ENCODE data around the gene MX1. TPM values are rescaled to one million over a fixed set of nuclear protein-coding genes. Genes with fewer than 3 reads are reported as not detected.

MX1 gene
- total RNA-seq, 1 experiment from 2014 or later = 6.4 TPM

- no peak overlapping the region for H3K27ac ChIP-seq
- H3F3A ChIP-seq (ENCODE audit: insufficient read depth, low read depth) = no peaks in the 10 kb centered on the region
- no peaks in the 10 kb centered on the region for H3K79me2 ChIP-seq (ENCODE audit: low read depth)
- intact Hi-C loops (cut with micrococcal nuclease; ENCODE audit: unreplicated experiment) = no loop called here
- H3K4me3 ChIP-seq = no peak overlapping the region
- DNase-seq = no peak
- H3K9me3 ChIP-seq (ENCODE audit: insufficient read depth, low read depth) = no peaks in the 10 kb centered on the region
- H3K27me3 ChIP-seq (ENCODE audit: insufficient read depth, low read depth) = no peaks in the 10 kb centered on the region
- POLR2A ChIA-PET (ENCODE audit: unreplicated experiment) = no interaction called here
- H3K9me2 ChIP-seq (ENCODE audit: insufficient read depth) = no peaks in the 10 kb centered on the region
- CTCF ChIA-PET = no interaction called here
- H4K20me1 ChIP-seq (ENCODE audit: insufficient read depth) = no peaks in the 10 kb centered on the region
- H2AFZ ChIP-seq = no peak overlapping the region
- TF ChIP-seq EZH2 (IDR thresholded peaks at IDR 0.05; ENCODE audit: low read depth) (no peak), CTCF (conservative IDR thresholded peaks at IDR 0.05) (no peak)
- no peak overlapping the region for H3K4me2 ChIP-seq
- no TSS peak for BruUV-seq (replicated peaks)
- H3K36me3 ChIP-seq (ENCODE audit: low read depth) = no peaks in the 10 kb centered on the region
- H3K4me1 ChIP-seq (replicated peaks; ENCODE audit: insufficient read depth) = no peaks in the 10 kb centered on the region
Observed at GRCh38 chr21:41402796-41403195, 23.2 kb upstream of the MX1 start.

- Histone ChIP-seq H3K4me2 (no peak overlapping the region), H3F3A (ENCODE audit: insufficient read depth, low read depth) (no peaks in the 10 kb centered on the region), H3K79me2 (ENCODE audit: low read depth) (no peaks in the 10 kb centered on the region), H3K27me3 (ENCODE audit: insufficient read depth, low read depth) (no peaks in the 10 kb centered on the region), H3K4me3 (no peak overlapping the region), H3K27ac (no peak overlapping the region), H3K9me2 (ENCODE audit: insufficient read depth) (no peaks in the 10 kb centered on the region), H3K9me3 (ENCODE audit: insufficient read depth, low read depth) (no peaks in the 10 kb centered on the region), H3K4me1 (replicated peaks; ENCODE audit: insufficient read depth) (no peaks in the 10 kb centered on the region), H2AFZ (no peak overlapping the region), H3K36me3 (ENCODE audit: low read depth) (no peaks in the 10 kb centered on the region), H4K20me1 (ENCODE audit: insufficient read depth) (no peaks in the 10 kb centered on the region)
- DNase-seq = no peak
- intact Hi-C loops (cut with micrococcal nuclease; ENCODE audit: unreplicated experiment) = no loop called here
- no TSS peak for BruUV-seq (replicated peaks)
- no peak for TF ChIP-seq CTCF (conservative IDR thresholded peaks at IDR 0.05)
- TF ChIP-seq EZH2 (IDR thresholded peaks at IDR 0.05; ENCODE audit: low read depth) = no peak
- CTCF ChIA-PET = no interaction called here
- POLR2A ChIA-PET (ENCODE audit: unreplicated experiment) = no interaction called here
Observed at GRCh38 chr21:41403331-41403730, 22.7 kb upstream of the MX1 start.

- ChIA-PET POLR2A (ENCODE audit: unreplicated experiment) (no interaction called here), CTCF (no interaction called here)
- no peaks in the 10 kb centered on the region for H3K27me3 ChIP-seq (ENCODE audit: insufficient read depth, low read depth)
- TF ChIP-seq CTCF (conservative IDR thresholded peaks at IDR 0.05) = no peak
- no peak for TF ChIP-seq EZH2 (IDR thresholded peaks at IDR 0.05; ENCODE audit: low read depth)
- no peak for DNase-seq
- no peaks in the 10 kb centered on the region for H3K9me2 ChIP-seq (ENCODE audit: insufficient read depth)
- no peak overlapping the region for H3K4me2 ChIP-seq
- no peak overlapping the region for H3K4me3 ChIP-seq
- H3K27ac ChIP-seq = no peak overlapping the region
- H3K9me3 ChIP-seq (ENCODE audit: insufficient read depth, low read depth) = no peaks in the 10 kb centered on the region
- H3K36me3 ChIP-seq (ENCODE audit: low read depth) = no peaks in the 10 kb centered on the region
- H4K20me1 ChIP-seq (ENCODE audit: insufficient read depth) = no peaks in the 10 kb centered on the region
- no peaks in the 10 kb centered on the region for H3F3A ChIP-seq (ENCODE audit: insufficient read depth, low read depth)
- H3K79me2 ChIP-seq (ENCODE audit: low read depth) = no peaks in the 10 kb centered on the region
- BruUV-seq (replicated peaks) = no TSS peak
- no peak overlapping the region for H2AFZ ChIP-seq
- H3K4me1 ChIP-seq (replicated peaks; ENCODE audit: insufficient read depth) = no peaks in the 10 kb centered on the region
- intact Hi-C loops (cut with micrococcal nuclease; ENCODE audit: unreplicated experiment) = no loop called here
Observed at GRCh38 chr21:41403966-41404365, 22.1 kb upstream of the MX1 start.

Measured in PC-9 (cell line).